ENCODE measurements around the gene CTSA. TPM values are rescaled to one million over a fixed set of nuclear protein-coding genes. Genes with fewer than 3 reads are reported as not detected.
"Not testable (repeated sequence)": the region's sequence is repeated elsewhere in the genome, so short reads cannot be mapped to it uniquely, and the experiment has no call there.

CTSA gene
- total RNA-seq, 2 experiments from 2014 or later: 76.9 to 83.4 TPM

- Mint-ChIP-seq H3K36me3 (peaks cover 1% of the 10 kb centered on the region), H3K4me3 (peak overlapping the region; percentile 92), H3K4me1 (peaks cover 26% of the 10 kb centered on the region), H3K9me3 (no peaks in the 10 kb centered on the region), H3K27me3 (no peaks in the 10 kb centered on the region), H3K27ac (peak overlapping the region; percentile 56)
- no peak for DNase-seq
- ATAC-seq (ENCODE audit: low read depth): no peak
- POLR2A ChIA-PET: interaction anchor here (0.6 to 5.5 kb wide), 7 partner anchors 9 to 922 kb away, joined by 3 to 43 read pairs (median 4); partner anchors contain the start of genes PCIF1 and ZSWIM1
Measured at GRCh38 chr20:45892828-45893500, 1.8 kb downstream of the CTSA start.

- Mint-ChIP-seq H3K9me3 (no peaks in the 10 kb centered on the region), H3K27me3 (no peaks in the 10 kb centered on the region), H3K27ac (peak overlapping the region; percentile 9), H3K36me3 (peaks cover 1% of the 10 kb centered on the region), H3K4me3 (no peak overlapping the region), H3K4me1 (peaks cover 25% of the 10 kb centered on the region)
- no peak for ATAC-seq (ENCODE audit: low read depth)
- POLR2A ChIA-PET: interaction anchor here (0.7 to 5.5 kb wide), 2 partner anchors 12 to 41 kb away, joined by 3 to 43 read pairs; partner anchors contain the start of gene PCIF1
- no peak for DNase-seq
Measured at GRCh38 chr20:45893831-45894230, 2.7 kb downstream of the CTSA start.

GRCh38 chr20:45894797-45895196 is 3.7 kb downstream of the CTSA start:
- peaks cover 22% of the 10 kb centered on the region for H3K4me1 Mint-ChIP-seq
- no peaks in the 10 kb centered on the region for H3K9me3 Mint-ChIP-seq
- peaks cover 1% of the 10 kb centered on the region for H3K36me3 Mint-ChIP-seq
- no peaks in the 10 kb centered on the region for H3K27me3 Mint-ChIP-seq
- ATAC-seq (ENCODE audit: low read depth) (no peak), DNase-seq (no peak)
- no peak overlapping the region for H3K27ac Mint-ChIP-seq
- H3K4me3 Mint-ChIP-seq: no peak overlapping the region
- POLR2A ChIA-PET: interaction anchor here (0.8 to 5.5 kb wide), 2 partner anchors 14 to 40 kb away, joined by 3 to 43 read pairs; partner anchors contain the start of gene PCIF1

GRCh38 chr20:45896641-45897161 is 5.6 kb downstream of the CTSA start:
- no peaks in the 10 kb centered on the region for H3K27me3 Mint-ChIP-seq
- H3K27ac Mint-ChIP-seq: no peak overlapping the region
- DNase-seq (no peak), ATAC-seq (ENCODE audit: low read depth) (no peak)
- POLR2A ChIA-PET: interaction anchor here (0.6 to 1.7 kb wide), 2 partner anchors 16 to 19 kb away, joined by 3 to 5 read pairs; partner anchors contain the start of gene ZSWIM1
- peaks cover 1% of the 10 kb centered on the region for H3K36me3 Mint-ChIP-seq
- peaks cover 17% of the 10 kb centered on the region for H3K4me1 Mint-ChIP-seq
- no peak overlapping the region for H3K4me3 Mint-ChIP-seq
- no peaks in the 10 kb centered on the region for H3K9me3 Mint-ChIP-seq

GRCh38 chr20:45897289-45897688 is 6.2 kb downstream of the CTSA start:
- peaks cover 13% of the 10 kb centered on the region for H3K4me1 Mint-ChIP-seq
- no peaks in the 10 kb centered on the region for H3K27me3 Mint-ChIP-seq
- POLR2A ChIA-PET: interaction anchor here (0.6 to 1.7 kb wide), 2 partner anchors 16 to 18 kb away, joined by 3 to 5 read pairs; partner anchors contain the start of gene ZSWIM1
- H3K36me3 Mint-ChIP-seq: peaks cover 1% of the 10 kb centered on the region
- H3K4me3 Mint-ChIP-seq: no peak overlapping the region
- ATAC-seq (ENCODE audit: low read depth): no peak
- H3K9me3 Mint-ChIP-seq: no peaks in the 10 kb centered on the region
- H3K27ac Mint-ChIP-seq: no peak overlapping the region
- no peak for DNase-seq

- no peak for ATAC-seq (ENCODE audit: low read depth)
Measured at GRCh38 chr20:45897692-45898091, 6.6 kb downstream of the CTSA start.

GRCh38 chr20:45898285-45898684 is 7.2 kb downstream of the CTSA start:
- ATAC-seq (ENCODE audit: low read depth): no peak
- H3K27me3 Mint-ChIP-seq: no peaks in the 10 kb centered on the region
- H3K9me3 Mint-ChIP-seq: no peaks in the 10 kb centered on the region
- H3K27ac Mint-ChIP-seq: no peak overlapping the region
- DNase-seq: no peak
- POLR2A ChIA-PET: no interaction called here
- H3K4me3 Mint-ChIP-seq: no peak overlapping the region
- H3K4me1 Mint-ChIP-seq: peaks cover 4% of the 10 kb centered on the region
- no peaks in the 10 kb centered on the region for H3K36me3 Mint-ChIP-seq

More at GRCh38 chr20:45897692-45898091, 6.6 kb downstream of the CTSA start:
- H3K27me3 Mint-ChIP-seq: no peaks in the 10 kb centered on the region
- peaks cover 9% of the 10 kb centered on the region for H3K4me1 Mint-ChIP-seq
- H3K4me3 Mint-ChIP-seq: no peak overlapping the region
- no peak overlapping the region for H3K27ac Mint-ChIP-seq
- peaks cover 1% of the 10 kb centered on the region for H3K36me3 Mint-ChIP-seq
- H3K9me3 Mint-ChIP-seq: no peaks in the 10 kb centered on the region
- POLR2A ChIA-PET: interaction anchor here (1.7 kb wide), 1 partner anchor 17 kb away, joined by 5 read pairs; the partner anchor contains the start of gene ZSWIM1
- no peak for DNase-seq

- Mint-ChIP-seq H3K27me3 (no peaks in the 10 kb centered on the region), H3K9me3 (no peaks in the 10 kb centered on the region), H3K4me1 (no peaks in the 10 kb centered on the region), H3K4me3 (no peak overlapping the region), H3K27ac (no peak overlapping the region), H3K36me3 (no peaks in the 10 kb centered on the region)
- ATAC-seq (ENCODE audit: low read depth) (no peak), DNase-seq (no peak)
- POLR2A ChIA-PET: interaction anchor here (0.7 kb wide), 1 partner anchor 10 kb away, joined by 4 read pairs; no protein-coding TSS in a partner anchor
Measured at GRCh38 chr20:45899046-45899835, 8.1 kb downstream of the CTSA start.

- H3K4me3 Mint-ChIP-seq; DNase-seq; H3K9me3 Mint-ChIP-seq; H3K27me3 Mint-ChIP-seq; H3K27ac Mint-ChIP-seq; H3K4me1 Mint-ChIP-seq; ATAC-seq (ENCODE audit: low read depth); H3K36me3 Mint-ChIP-seq: not testable (repeated sequence)
- POLR2A ChIA-PET: interaction anchor here (1.1 to 1.9 kb wide), 2 partner anchors 9 to 12 kb away, joined by 3 to 4 read pairs; no protein-coding TSS in a partner anchor
Measured at GRCh38 chr20:45901332-45901731, 10.2 kb downstream of the CTSA start.

GRCh38 chr20:45902199-45902701 is 11.1 kb downstream of the CTSA start:
- no peak overlapping the region for H3K27ac Mint-ChIP-seq
- H3K4me1 Mint-ChIP-seq: no peaks in the 10 kb centered on the region
- no peaks in the 10 kb centered on the region for H3K36me3 Mint-ChIP-seq
- no peaks in the 10 kb centered on the region for H3K27me3 Mint-ChIP-seq
- ATAC-seq (ENCODE audit: low read depth) (no peak), DNase-seq (no peak)
- H3K9me3 Mint-ChIP-seq: no peaks in the 10 kb centered on the region
- no peak overlapping the region for H3K4me3 Mint-ChIP-seq
- POLR2A ChIA-PET: interaction anchor here (1.1 to 1.9 kb wide), 2 partner anchors 10 to 13 kb away, joined by 3 to 4 read pairs; no protein-coding TSS in a partner anchor

GRCh38 chr20:45904583-45905504 is 13.7 kb downstream of the CTSA start:
- Mint-ChIP-seq H3K4me3 (no peak overlapping the region), H3K27me3 (no peaks in the 10 kb centered on the region), H3K4me1 (no peaks in the 10 kb centered on the region), H3K9me3 (no peaks in the 10 kb centered on the region), H3K36me3 (no peaks in the 10 kb centered on the region), H3K27ac (peak overlapping the region; percentile 33)
- no peak for DNase-seq
- POLR2A ChIA-PET: interaction anchor here (0.6 to 1.3 kb wide), 3 partner anchors 13 to 50 kb away, joined by 3 to 5 read pairs (median 3); partner anchors contain the start of genes CTSA and NEURL2
- no peak for ATAC-seq (ENCODE audit: low read depth)

- ATAC-seq (ENCODE audit: low read depth): no peak
- Mint-ChIP-seq H3K36me3 (no peaks in the 10 kb centered on the region), H3K27me3 (no peaks in the 10 kb centered on the region), H3K9me3 (no peaks in the 10 kb centered on the region), H3K4me1 (peaks cover 1% of the 10 kb centered on the region), H3K27ac (no peak overlapping the region), H3K4me3 (no peak overlapping the region)
- no peak for DNase-seq
- POLR2A ChIA-PET: interaction anchor here (0.8 to 1.3 kb wide), 3 partner anchors 14 to 94 kb away, joined by 3 to 5 read pairs (median 3); partner anchors contain the start of genes CTSA and NEURL2
Measured at GRCh38 chr20:45905505-45906079, 14.5 kb downstream of the CTSA start.

Data from activated naive CD8-positive, alpha-beta T cell treated with anti-CD3 and anti-CD28 coated beads, Interleukin-2, amount 10 ng/mL, durations not matched to agents 7 days and 5 days (primary cell).